Limb (tissue), 2 donors: ENCODE measurements around the gene ZNF682.
A peak's percentile ranks its signal among the peaks of the same experiment; 100 is the strongest.
"Not testable (repeated sequence)": the region's sequence is repeated elsewhere in the genome, so short reads cannot be mapped to it uniquely, and the experiment has no call there.

Experiments used
- DNase-seq, 2 donors: peaks; one replicate each; pipeline ENCODE4 v3.0.0-alpha.2; 2016; ENCODE audit errors: extremely low spot score in 2 of 2

ZNF682 gene

GRCh38 chr19:19997656-19998268 lies 41.5 kb downstream of the ZNF682 start:
- no peak for DNase-seq

- no peak for DNase-seq
These were observed 72.4 kb downstream of the ZNF682 start for GRCh38 chr19:19966862-19967261.

DNA sequence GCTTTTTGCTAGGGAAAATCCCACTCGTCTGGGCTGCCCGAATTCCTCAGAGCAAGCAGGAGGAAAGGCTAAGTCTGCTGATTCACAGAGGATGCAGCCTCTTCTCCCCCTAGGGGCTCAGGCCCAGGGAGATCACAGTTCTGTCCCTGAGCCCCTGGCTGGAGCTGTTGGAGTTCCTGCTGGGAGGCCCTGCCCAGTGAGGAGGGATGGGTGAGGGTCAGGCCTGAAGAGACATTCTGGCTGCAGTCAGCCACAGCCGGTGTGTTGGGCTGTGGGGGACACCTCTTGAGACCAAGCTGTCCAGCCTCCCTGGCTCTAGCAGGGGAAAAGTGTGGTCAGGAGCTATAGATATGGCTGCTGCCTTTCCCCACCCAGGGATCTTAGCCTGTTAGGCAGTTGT lies 73.2 kb downstream of the ZNF682 start:
- DNase-seq, result not testable (repeated sequence)

GRCh38 chr19:19964416-19964815 lies 74.9 kb downstream of the ZNF682 start:
- no peak for DNase-seq

GRCh38 chr19:19959151-19959799 lies 80.0 kb downstream of the ZNF682 start:
- DNase-seq, result peak; percentile 43 to 73

GRCh38 chr19:19957766-19958165 lies 81.5 kb downstream of the ZNF682 start:
- not testable (repeated sequence) for DNase-seq

- peak in 1 of 2 donors; percentile 38 for DNase-seq
These were observed 82.8 kb downstream of the ZNF682 start for GRCh38 chr19:19956434-19957075.

DNA sequence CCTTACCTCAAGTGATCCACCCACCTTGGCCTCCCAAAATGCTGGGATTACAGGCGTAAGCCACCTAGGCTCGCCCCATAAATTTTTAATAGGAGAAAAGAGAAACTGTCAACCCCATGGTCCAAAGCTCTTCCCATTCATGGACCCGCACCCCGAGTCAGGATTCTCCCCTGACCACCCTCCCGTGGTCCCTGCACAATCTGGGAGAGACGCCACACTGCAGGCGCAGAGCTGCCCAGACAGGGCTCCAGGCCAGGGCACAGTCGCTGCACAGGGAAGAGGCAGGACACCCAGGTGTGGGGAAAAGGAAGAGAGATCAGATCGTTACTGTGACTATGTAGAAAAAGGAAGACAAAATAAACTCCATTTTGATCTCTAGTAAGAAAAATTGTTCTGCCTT lies 84.1 kb downstream of the ZNF682 start:
- no peak for DNase-seq
